ENCODE data around the gene FYB2.

The FYB2 gene, protein sequence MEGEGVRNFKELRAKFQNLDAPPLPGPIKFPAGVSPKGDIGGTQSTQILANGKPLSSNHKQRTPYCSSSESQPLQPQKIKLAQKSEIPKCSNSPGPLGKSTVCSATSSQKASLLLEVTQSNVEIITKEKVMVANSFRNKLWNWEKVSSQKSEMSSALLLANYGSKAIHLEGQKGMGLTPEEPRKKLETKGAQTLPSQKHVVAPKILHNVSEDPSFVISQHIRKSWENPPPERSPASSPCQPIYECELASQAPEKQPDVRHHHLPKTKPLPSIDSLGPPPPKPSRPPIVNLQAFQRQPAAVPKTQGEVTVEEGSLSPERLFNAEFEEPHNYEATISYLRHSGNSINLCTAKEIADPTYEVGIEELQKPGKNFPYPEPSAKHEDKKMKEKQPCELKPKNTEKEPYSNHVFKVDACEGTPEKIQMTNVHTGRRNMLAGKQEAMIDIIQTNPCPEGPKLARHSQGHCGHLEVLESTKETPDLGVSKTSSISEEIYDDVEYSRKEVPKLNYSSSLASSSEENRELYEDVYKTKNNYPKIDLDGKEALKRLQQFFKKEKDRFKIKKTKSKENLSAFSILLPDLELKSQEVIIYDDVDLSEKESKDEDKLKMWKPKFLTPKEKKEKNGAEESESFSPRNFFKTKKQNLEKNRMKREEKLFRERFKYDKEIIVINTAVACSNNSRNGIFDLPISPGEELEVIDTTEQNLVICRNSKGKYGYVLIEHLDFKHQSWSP

DNA sequence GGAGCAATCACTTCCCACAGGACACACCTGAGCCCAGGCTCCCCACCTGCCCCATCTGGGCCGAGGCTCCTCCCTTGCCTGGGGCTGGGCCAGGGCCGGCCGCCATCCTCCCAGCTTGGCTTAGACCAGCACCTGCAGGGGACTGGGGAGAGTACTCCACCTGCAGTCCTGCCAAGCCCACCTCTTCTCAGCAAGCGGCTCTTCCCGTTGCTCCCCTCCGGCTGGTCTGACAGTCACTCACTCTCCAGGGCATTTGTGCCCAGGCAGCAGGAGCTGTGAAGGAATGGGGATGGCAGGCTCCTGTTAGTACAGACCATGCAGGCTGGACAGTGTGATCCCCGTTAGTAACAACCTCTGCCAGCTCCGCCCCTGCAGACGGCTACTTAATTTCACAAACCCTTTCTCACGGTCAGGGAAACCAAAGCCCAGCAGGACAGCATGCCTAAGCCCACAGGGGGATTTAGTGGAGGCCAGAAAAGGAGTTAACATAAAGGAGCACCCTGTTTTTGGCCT lies at the start of gene FYB2:
FYB2 (minus strand) TSS at position 18 of the 513 bp plus-strand sequence. CDS start 114 bp downstream, outside the sequence.
- no peak for DNase-seq (ENCODE audit: low spot score)

- no peak for DNase-seq (ENCODE audit: low spot score)
Measured at GRCh38 chr1:56868761-56869160, 49.6 kb upstream of the FYB2 start.

- no peak for DNase-seq (ENCODE audit: low spot score)
Measured at GRCh38 chr1:56867491-56867890, 48.3 kb upstream of the FYB2 start.

DNA sequence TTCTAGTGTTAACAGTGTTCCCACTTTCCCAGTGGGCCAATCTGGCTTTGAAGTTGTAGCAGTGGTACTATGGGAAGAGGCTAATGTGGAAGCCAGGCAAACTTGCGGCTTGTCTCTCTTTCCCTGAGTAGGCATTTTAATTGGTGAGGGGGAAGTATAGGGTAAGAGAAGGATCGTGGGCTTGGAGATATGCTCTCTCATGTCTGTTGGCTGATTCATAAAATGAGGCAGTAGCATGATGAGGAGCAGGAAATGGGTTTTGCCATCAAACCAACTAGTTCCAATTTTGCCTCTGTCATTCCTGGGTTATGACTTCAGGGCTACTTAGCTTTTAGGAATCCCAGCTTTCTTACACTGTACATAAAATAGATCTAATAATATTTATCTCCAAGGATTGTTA lies 47.5 kb upstream of the FYB2 start:
- DNase-seq (ENCODE audit: low spot score): no peak

- no peak for DNase-seq (ENCODE audit: low spot score)
Measured at GRCh38 chr1:56864430-56864829, 45.2 kb upstream of the FYB2 start.

DNA sequence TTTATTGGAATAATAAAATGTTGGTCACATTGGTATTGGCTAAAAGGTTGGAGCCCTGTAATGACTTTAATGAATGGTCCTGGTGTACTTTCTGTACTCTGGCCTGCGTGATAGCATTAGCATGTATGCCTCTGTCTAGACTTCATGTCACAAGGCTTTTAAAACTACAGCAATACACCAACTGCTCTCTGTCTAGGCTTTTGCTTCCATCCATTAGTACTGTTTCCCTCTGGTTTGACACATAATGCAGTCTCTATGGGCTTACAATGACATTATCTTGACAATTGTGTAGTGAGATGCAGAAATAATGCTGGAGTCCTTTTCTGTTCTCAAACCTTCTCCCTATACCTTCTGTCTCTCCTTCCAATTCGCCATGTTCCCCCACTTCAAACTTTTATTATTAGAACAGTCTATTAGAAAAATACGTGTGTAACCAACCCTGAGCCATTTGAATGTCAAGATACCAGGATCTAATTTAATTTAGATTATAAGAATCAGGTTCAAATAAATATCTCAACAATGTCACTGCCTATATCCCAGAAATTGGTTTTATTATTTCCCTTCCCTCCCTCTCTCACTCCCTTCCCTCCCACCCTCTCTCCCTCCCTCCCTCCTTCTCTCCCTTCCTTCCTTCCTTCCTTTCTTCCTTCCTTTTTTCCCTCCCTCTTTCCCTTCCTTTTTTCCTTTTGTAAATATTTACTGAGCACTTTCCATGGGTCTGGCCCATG lies 44.2 kb upstream of the FYB2 start:
- DNase-seq (ENCODE audit: low spot score): no peak

- no peak for DNase-seq (ENCODE audit: low spot score)
Measured at GRCh38 chr1:56859287-56859686, 40.1 kb upstream of the FYB2 start.

- no peak for DNase-seq (ENCODE audit: low spot score)
Measured at GRCh38 chr1:56856186-56856585, 37.0 kb upstream of the FYB2 start.

- no peak for DNase-seq (ENCODE audit: low spot score)
Measured at GRCh38 chr1:56855190-56855589, 36.0 kb upstream of the FYB2 start.

GRCh38 chr1:56854521-56855099 lies 35.4 kb upstream of the FYB2 start, which contains the start of gene C8A:
TSS of gene C8A (plus strand) at chr1:56854797. CDS start at chr1:56854902, 105 bp downstream.
- DNase-seq (ENCODE audit: low spot score): no peak

- no peak for DNase-seq (ENCODE audit: low spot score)
Measured at GRCh38 chr1:56852476-56852875, 33.3 kb upstream of the FYB2 start.

DNA sequence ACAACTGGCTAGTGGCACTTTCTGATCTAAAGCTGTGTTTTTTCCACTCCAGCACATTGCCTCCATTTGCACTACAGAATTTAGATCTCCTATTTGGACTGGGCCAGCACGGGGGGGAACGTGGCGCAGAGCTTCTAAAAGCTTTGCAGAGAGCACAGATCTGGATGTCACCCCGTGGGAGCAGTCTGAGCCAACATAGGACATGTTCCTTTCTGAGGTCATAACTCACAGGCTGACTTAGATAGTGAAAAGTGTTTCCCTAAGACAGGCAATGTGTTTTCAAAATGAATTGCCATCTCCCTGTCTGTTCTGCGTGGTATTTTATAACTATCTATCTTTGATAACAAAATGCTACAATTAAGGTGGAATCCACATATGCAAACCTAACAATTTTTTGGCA lies 31.7 kb upstream of the FYB2 start:
- no peak for DNase-seq (ENCODE audit: low spot score)

DNA sequence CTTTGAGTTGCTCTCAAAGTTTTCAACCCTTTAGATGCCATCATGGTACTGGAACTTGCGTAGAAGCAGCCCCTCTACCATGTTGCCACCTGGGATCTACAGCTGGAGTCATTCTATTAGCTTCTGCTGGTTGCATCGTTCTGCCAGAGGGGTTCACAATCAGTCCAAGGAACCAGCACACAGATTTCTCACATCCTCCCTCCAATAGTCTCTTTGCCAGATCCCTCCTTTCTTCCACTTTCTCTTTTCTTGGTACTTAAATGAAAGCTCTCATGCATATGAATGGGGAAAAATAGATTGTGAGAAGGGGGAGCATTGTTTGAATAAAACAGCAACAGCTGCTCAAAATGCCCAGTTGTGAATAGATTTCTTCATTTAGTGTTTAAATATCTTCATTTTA lies 31.2 kb upstream of the FYB2 start:
- DNase-seq (ENCODE audit: low spot score): no peak

DNA sequence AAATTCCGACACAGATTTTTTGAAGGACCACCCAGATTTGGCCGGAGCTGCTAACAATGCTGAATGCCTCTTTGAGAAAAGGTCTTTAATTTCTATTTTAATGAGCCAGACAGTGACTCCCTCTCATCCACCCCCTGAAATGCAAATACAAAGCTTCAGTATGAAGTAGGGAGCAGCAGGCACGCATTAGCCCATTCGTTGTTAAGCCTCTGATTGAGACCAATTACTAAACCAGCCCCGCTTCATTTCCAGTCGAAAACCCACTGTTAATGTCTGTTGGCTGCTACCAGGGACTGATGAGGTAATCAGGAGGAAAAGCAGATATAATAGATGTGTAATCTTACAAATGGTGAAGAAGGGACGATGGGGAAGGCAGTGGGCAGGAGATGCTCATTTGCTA lies 30.5 kb upstream of the FYB2 start:
- DNase-seq (ENCODE audit: low spot score): no peak

DNA sequence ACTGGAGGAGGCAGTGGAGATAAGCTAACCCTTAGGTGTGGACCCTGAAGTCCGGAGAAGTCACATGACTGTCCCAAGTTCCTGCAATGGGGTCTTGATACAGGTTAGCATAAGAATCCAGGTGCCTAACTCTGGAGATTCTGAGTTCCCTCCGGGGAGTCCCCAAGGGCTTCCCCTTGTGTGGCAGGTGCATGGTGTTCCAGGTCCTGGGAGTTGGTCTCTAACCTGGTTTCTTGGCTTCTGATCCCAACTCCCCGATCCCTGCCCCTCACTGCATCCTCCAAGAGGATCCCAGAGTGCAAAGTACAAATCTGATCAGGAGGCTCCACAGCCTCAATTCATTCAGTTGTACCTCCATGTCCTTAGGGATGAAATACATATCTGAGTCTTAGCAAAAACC lies 26.1 kb upstream of the FYB2 start:
- DNase-seq (ENCODE audit: low spot score): no peak

DNA sequence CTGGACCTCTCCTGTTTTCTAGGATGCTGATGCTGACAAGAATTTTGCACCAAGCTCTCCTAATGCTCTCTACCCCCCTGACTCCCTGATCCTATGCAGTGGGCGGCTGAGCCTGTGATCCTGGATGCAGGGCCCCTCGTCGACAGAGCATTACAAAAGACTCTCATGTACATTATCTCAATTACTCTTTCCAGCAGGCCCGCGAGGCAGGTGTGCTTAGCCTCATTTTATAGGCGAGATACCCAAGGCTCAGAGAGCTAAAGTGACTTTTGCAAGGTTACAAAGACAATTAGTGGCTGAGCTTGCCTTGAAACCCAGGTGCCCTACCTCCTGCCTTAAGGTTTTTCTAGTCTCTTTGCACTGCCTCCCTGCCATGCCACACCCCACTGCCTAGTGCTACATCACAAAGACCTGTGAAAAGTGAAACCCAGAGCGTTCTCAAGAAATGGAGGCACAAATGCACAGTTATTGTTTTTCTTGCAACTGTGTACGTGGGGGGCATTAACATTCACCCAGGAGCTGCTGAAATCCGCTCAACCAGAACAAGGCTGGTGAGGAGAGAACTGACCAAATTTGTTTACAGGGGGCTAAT lies 25.4 kb upstream of the FYB2 start:
- no peak for DNase-seq (ENCODE audit: low spot score)

DNA sequence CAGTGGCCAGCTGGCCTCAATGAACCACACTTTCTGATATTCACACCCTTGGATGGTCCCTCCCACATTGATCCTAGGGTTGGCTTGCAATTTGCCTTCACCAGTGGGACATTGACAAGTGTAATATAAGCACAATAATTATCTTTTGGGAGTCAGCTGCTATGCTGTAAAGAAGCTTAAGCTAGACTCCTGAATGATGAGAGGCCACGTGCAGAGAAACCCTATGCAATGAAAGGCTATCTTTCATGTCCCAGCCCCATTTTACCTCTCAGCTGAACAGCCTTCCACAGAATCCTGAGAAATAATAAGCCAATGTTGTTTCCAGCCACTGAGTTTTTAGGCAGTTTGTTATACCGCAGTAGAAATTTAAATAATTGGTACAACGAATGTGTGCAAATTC lies 24.3 kb upstream of the FYB2 start:
- DNase-seq (ENCODE audit: low spot score): no peak

DNA sequence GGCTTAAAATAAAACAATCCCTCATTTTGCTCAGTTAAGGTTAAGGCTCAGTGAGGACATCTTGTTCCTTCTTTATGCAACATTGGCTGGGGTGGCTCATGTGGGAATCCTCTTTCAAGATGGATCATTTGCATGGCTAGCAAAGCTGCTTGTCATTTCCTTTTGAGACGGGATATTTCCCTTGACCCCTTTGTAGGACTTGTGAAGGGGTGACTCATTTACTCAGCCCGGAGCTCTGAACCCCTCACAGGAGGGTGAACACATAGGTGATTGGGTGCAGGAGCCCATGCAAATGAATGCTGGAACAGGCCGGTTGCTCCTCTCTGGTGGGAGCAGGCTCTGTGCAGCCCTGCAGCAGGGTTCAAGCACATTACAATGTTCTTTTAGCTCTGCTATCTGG lies 19.6 kb upstream of the FYB2 start:
- no peak for DNase-seq (ENCODE audit: low spot score)

GRCh38 chr1:56837244-56837939 lies 18.2 kb upstream of the FYB2 start:
- no peak for DNase-seq (ENCODE audit: low spot score)

DNA sequence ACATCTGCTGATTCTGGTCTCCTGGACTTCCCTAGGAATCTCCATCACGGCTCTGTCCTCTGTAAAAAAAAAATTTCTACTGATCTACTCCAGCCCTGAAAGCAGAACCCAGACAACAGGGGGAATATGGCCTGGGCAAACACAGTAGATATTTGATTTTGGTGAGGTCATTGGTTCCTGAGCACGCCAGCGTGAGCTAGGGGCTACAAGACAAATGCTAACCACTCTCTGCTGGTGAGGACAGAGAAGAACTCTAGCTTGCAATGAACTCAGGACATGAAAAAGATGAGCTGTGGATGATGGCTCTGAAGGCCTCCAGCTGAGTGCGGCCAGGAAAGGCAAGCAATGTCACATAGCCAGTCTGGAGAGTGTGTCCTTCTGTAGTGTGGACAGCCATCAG lies 17.2 kb upstream of the FYB2 start:
- no peak for DNase-seq (ENCODE audit: low spot score)

DNA sequence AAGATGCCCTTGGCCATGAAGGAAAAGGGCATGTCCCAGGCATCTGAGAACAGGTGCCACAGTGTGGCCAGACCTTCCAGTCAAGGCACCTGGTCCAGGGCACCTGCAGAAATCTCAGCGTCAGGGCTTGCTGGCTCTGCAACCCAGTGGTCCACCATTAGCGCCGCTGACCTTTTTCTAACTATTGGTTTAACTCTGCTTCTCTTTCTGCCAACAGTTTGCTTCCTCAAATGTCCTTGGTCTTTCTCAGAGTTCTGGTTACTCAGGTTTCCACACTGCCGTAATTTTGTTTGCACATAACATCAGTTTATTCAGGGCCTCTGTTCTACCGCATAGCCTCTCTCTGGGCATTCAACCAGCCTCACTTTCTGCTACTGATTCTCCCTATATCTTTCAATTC lies 16.5 kb upstream of the FYB2 start:
- no peak for DNase-seq (ENCODE audit: low spot score)
